PFSK-1 (cell line): ENCODE data around the gene SAMD4A.

Source experiments
- POLR2AphosphoS5 ChIP-seq: IDR thresholded peaks from 2 replicates; pipeline ENCODE4 v1.6.1; 2012; ENCODE audit warnings: low read depth, mild to moderate bottlenecking, control low read depth, low read length, moderate library complexity
- REST ChIP-seq, 2 experiments: IDR thresholded peaks; 2 replicates each; pipeline versions ENCODE4 v1.6.1 to v1.8.0; 2011 to 2012; ENCODE audit warnings: low read depth in 2 of 2, low read length in 2 of 2, control low read depth in 1 of 2, inconsistent platforms in 1 of 2, mild to moderate bottlenecking in 1 of 2, moderate library complexity in 1 of 2; ENCODE audit not compliant: insufficient read depth in 1 of 2
- SIN3A ChIP-seq: IDR thresholded peaks from 2 replicates; pipeline ENCODE4 v1.6.1; 2012; ENCODE audit warnings: mild to moderate bottlenecking, low read length, moderate library complexity, borderline replicate concordance; ENCODE audit not compliant: insufficient read depth

- TF ChIP-seq POLR2AphosphoS5 = no peak
- no peak for TF ChIP-seq SIN3A
- TF ChIP-seq REST (IDR thresholded peaks at IDR 0.05; ENCODE audit: insufficient read depth in 1 of 2, low read depth in 2 of 2, low read length in 2 of 2) = no peak
These were observed 18.3 kb downstream of the SAMD4A start for GRCh38 chr14:54585214-54585613.
